GM12872 (cell line): ENCODE results near the gene DHFR2.

Source experiments
- CTCF ChIP-seq: IDR thresholded peaks from 3 replicates; pipeline ENCODE4 v1.5.1; 2011; ENCODE audit warnings: low read depth, mild to moderate bottlenecking, low read length, moderate library complexity; ENCODE audit not compliant: insufficient read depth

The DHFR2 gene

GRCh38 chr3:94064243-94064860 lies 1.6 kb upstream of the DHFR2 start:
- TF ChIP-seq CTCF: no peak

DNA sequence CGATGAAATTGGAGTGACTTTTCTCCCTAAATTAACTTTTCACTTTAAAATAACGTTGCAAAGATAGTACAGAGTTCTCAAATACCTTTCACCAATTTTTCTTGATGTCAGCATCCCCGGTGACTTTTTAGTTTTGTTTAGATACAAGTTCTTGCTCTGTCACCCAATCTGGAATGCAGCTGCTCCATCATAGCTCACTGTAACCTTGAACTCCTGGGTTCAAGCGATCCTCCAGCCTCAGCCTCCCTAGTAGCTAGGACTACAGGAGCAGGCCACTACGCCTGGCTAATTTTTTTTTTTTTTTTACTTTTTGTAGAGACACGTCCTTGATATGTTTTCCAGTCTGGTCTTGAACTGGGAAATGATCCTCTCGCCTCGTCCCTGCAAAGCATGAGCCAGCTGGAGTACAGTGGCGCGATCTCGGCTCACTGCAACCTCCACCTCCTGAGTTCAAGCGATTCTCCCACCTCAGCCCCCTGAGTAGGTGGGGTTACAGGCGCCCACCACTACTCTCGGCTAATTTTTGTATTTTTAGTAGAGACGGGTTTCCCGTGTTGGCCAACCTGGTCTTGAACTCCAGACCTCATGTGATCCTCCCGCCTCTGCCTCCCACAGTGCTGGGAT lies 892 bp upstream of the DHFR2 start:
- TF ChIP-seq CTCF: no peak

- no peak for TF ChIP-seq CTCF
These were observed 1.4 kb downstream of the DHFR2 start for GRCh38 chr3:94061297-94061696.

DNA sequence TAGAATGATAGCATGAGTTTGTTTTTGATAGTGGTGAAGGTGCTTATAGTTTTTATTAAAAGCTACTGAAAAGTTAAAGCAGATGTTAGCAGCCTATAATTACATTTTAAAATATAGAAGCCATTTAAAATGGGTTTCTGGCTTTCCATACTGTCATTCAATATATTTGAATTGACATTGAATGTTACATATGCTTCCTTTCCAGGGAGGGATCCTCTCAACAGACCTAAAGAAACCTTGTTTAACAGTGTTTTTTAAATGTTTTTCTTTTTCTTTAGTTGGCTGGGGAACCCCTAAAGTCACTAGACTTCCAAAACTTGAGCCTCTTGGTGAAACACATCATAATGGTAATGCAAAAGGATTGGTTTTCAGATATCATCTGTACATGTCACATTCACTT lies 12.2 kb downstream of the DHFR2 start:
- no peak for TF ChIP-seq CTCF

DNA sequence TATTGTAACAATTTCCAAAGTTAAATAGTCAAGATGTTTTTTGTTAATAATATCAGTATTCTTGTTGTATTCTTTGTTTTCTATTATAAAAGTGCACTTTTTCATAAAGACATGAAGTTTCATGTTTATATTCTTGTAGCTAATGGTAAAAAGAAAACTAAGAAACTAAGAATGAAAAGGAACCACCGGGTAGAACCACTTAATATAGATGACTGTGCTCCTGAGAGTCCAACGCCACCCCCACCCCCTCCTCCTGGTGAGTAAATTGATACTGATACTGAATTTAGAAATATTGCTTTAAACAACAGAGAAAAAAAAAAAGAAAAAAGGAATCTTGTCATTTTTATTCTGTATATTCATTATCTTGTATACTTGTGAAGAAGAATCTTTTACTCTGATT lies 13.4 kb downstream of the DHFR2 start:
- TF ChIP-seq CTCF: no peak

GRCh38 chr3:94046533-94046932 lies 16.2 kb downstream of the DHFR2 start:
- no peak for TF ChIP-seq CTCF

DNA sequence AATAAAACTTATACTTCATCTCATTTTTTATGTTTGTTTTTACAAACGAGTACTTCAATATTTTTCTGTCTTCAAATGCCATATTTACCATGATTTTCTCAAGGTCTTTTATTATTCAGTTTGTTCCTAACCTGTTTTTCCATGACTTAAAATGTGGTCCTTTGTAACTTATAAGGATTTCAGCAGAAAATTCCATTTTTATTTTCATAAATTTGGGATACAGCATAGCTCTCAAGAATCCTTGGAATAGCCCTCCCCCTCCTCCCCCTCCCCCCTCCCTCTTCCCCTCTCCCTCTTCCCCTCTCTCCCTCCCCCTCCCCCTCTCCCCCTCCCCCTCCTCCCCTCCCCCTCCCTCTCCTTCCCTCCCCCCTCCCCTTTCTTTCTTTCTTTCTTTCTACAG lies 19.4 kb downstream of the DHFR2 start:
- TF ChIP-seq CTCF: no peak
